IMR-90 (cell line): ENCODE data around the gene CACNA2D4. TPM values are rescaled to one million over a fixed set of nuclear protein-coding genes. Genes with fewer than 3 reads are reported as not detected.

Experiments
- ATAC-seq: fragments of 200-7000 bp; cut with Tn5 transposase; 2 replicates; pipeline ENCODE4 v1.9.1; 2020; ENCODE audit warnings: low read depth, mild to moderate bottlenecking, moderate library complexity
- BruUV-seq: library from RNA; stranded (reverse); fragments of 400-500 nt; replicated peaks from 2 replicates; lab custom pipeline; 2021; lab: Mats Ljungman, UMichigan
- CTCF ChIA-PET: fragments of 300-600 bp; formaldehyde crosslinking; extraction: SDS; loops from one replicate; lab custom pipeline; 2021; ENCODE audit warnings: antibody characterized with exemption; lab: Yijun Ruan, JAX
- POLR2A ChIA-PET: fragments of 300-600 bp; sonication (Branson Sonifier 250); formaldehyde crosslinking; loops from one replicate; lab custom pipeline; 2022; ENCODE audit warnings: antibody characterized with exemption; ENCODE audit not compliant: unreplicated experiment; lab: Charles Lee
- DNase-seq: peaks from one replicate; pipeline ENCODE4 v3.0.0; 2013
- H2AFZ ChIP-seq: replicated peaks from 2 replicates; pipeline ENCODE3; 2013; ENCODE audit warnings: low read length, mild to moderate bottlenecking; ENCODE audit not compliant: poor library complexity
- H2AK5ac ChIP-seq: 2 replicates; pipeline ENCODE4 v1.6.1; 2013; ENCODE audit warnings: low read depth, low read length, inconsistent platforms
- H2AK9ac ChIP-seq: replicated peaks from 2 replicates; pipeline ENCODE3; 2013; ENCODE audit warnings: mild to moderate bottlenecking, low read depth, low read length, moderate library complexity; ENCODE audit not compliant: poor library complexity
- H2BK120ac ChIP-seq: 2 replicates; pipeline ENCODE4 v1.6.1; 2013; ENCODE audit warnings: low read depth, low read length, inconsistent platforms
- H2BK15ac ChIP-seq: 3 replicates; pipeline ENCODE4 v1.6.1; 2013; ENCODE audit warnings: low read depth, low read length, inconsistent platforms
- H2BK20ac ChIP-seq: 2 replicates; pipeline ENCODE4 v1.6.1; 2013; ENCODE audit warnings: low read depth, mild to moderate bottlenecking, inconsistent platforms, low read length, moderate library complexity
- H2BK5ac ChIP-seq: 2 replicates; pipeline ENCODE4 v1.6.1; 2013; ENCODE audit warnings: mild to moderate bottlenecking, low read depth, low read length, inconsistent platforms; ENCODE audit not compliant: poor library complexity, severe bottlenecking
- H3K14ac ChIP-seq: replicated peaks from 2 replicates; pipeline ENCODE4 v1.6.1; 2013; ENCODE audit warnings: low read depth, low read length, inconsistent platforms
- H3K18ac ChIP-seq: 2 replicates; pipeline ENCODE4 v1.6.1; 2013; ENCODE audit warnings: low read depth, low read length, control low read depth
- H3K23ac ChIP-seq: 2 replicates; pipeline ENCODE4 v1.6.1; 2013; ENCODE audit warnings: low read depth, low read length, inconsistent platforms
- H3K27ac ChIP-seq: 2 replicates; pipeline ENCODE4 v1.5.1; 2013; ENCODE audit warnings: mild to moderate bottlenecking, control low read depth, low read length; ENCODE audit not compliant: insufficient read depth
- H3K27me3 ChIP-seq: 2 replicates; pipeline ENCODE4 v1.6.1; 2013; ENCODE audit warnings: low read length; ENCODE audit not compliant: control insufficient read depth, insufficient read depth
- H3K36me3 ChIP-seq: 2 replicates; pipeline ENCODE4 v1.6.1; 2013; ENCODE audit warnings: low read length, mixed read lengths; ENCODE audit not compliant: control insufficient read depth, insufficient read depth
- H3K4ac ChIP-seq: 2 replicates; pipeline ENCODE4 v1.6.1; 2013; ENCODE audit warnings: low read depth, low read length, inconsistent platforms
- H3K4me1 ChIP-seq: 2 replicates; pipeline ENCODE4 v1.6.1; 2013; ENCODE audit warnings: low read length, mixed read lengths; ENCODE audit not compliant: control insufficient read depth, insufficient read depth
- H3K4me2 ChIP-seq: 2 replicates; pipeline ENCODE4 v1.6.1; 2013; ENCODE audit warnings: low read depth, mild to moderate bottlenecking, control low read depth, low read length, moderate library complexity
- H3K4me3 ChIP-seq: 2 replicates; pipeline ENCODE4 v1.5.1; 2013; ENCODE audit warnings: low read depth, mild to moderate bottlenecking, control low read depth, low read length, moderate library complexity; ENCODE audit not compliant: insufficient read depth
- H3K56ac ChIP-seq: 2 replicates; pipeline ENCODE4 v1.6.1; 2013; ENCODE audit warnings: low read length, inconsistent platforms; ENCODE audit not compliant: insufficient read depth; ENCODE audit errors: extremely low read depth
- H3K79me1 ChIP-seq, 2 experiments: 2 replicates each; pipeline ENCODE4 v1.6.1; 2013; ENCODE audit warnings: low read length in 2 of 2, inconsistent platforms in 1 of 2, low read depth in 1 of 2
- H3K9ac ChIP-seq: 2 replicates; pipeline ENCODE4 v1.6.1; 2013; ENCODE audit warnings: low read depth, low read length, control low read depth
- H3K9me1 ChIP-seq: 2 replicates; pipeline ENCODE4 v1.6.1; 2013; ENCODE audit warnings: low read length, inconsistent platforms; ENCODE audit not compliant: insufficient read depth
- H3K9me3 ChIP-seq: 2 replicates; pipeline ENCODE4 v1.6.1; 2013; ENCODE audit warnings: low read length; ENCODE audit not compliant: control insufficient read depth, insufficient read depth
- H4K20me1 ChIP-seq: 2 replicates; pipeline ENCODE4 v1.6.1; 2013; ENCODE audit warnings: low read length, inconsistent platforms; ENCODE audit not compliant: insufficient read depth
- H4K5ac ChIP-seq: 2 replicates; pipeline ENCODE4 v1.6.1; 2013; ENCODE audit warnings: mild to moderate bottlenecking, low read depth, low read length, control low read depth
- H4K8ac ChIP-seq, 2 experiments: 2 replicates each; pipeline ENCODE4 v1.6.1; 2013; ENCODE audit warnings: low read depth in 2 of 2, low read length in 2 of 2, control low read depth in 1 of 2, inconsistent platforms in 1 of 2
- H4K91ac ChIP-seq: 2 replicates; pipeline ENCODE4 v1.6.1; 2013; ENCODE audit warnings: low read depth, low read length, inconsistent platforms; ENCODE audit not compliant: insufficient read depth
- MAZ ChIP-seq: IDR thresholded peaks from 2 replicates; pipeline ENCODE4 v1.6.1; 2012; ENCODE audit warnings: low read depth, mild to moderate bottlenecking, low read length, improper control_type of control experiment, moderate library complexity, borderline replicate concordance
- whole genome bisulfite sequencing, 2 experiments: methylation state at CpG; one replicate each; pipeline versions ENCODE4 v1.1.5 to v1.1.7; 2013; ENCODE audit warnings: missing lambda C conversion rate in 2 of 2; ENCODE audit not compliant: insufficient read length in 1 of 2; ENCODE audit errors: extremely low coverage in 2 of 2; 5-methylcytosine and 5-hydroxymethylcytosine counted together
- dilution Hi-C: fragments of 300-500 bp; cut with HindIII; formaldehyde crosslinking; loops from one replicate; pipeline ENCODE4 v1.14.3; 2018; ENCODE audit warnings: low sequenced_read_pairs; ENCODE audit not compliant: unreplicated experiment
- in situ Hi-C: fragments of 300-500 bp; cut with MboI; formaldehyde crosslinking; loops from 3 replicates; pipeline ENCODE4 v1.14.3; 2019; ENCODE audit warnings: low sequenced_read_pairs, inconsistent platforms, mixed read lengths
- intact Hi-C: fragments of 100-400 bp; cut with micrococcal nuclease; formaldehyde crosslinking; loops from 2 replicates; pipeline ENCODE4 v1.10.0; 2022
- polyA plus RNA-seq, 3 experiments: library from polyadenylated mRNA; depleted of rRNA; stranded (reverse); fragments of >200 nt; gene quantifications; 2 replicates each; pipeline ENCODE4 v1.2.3, GENCODE V29; 2012; ENCODE audit warnings: low replicate concordance in 1 of 3
- total RNA-seq: library from RNA; depleted of rRNA; stranded (reverse); fragments of >200 nt; gene quantifications from 2 replicates; pipeline ENCODE4 v1.2.3, GENCODE V29; 2012
- TF ChIP-seq, protein P1 (sequence below): fragments of 150-350 bp; IDR thresholded peaks from 2 replicates; pipeline ENCODE4 v1.6.1; 2017; ENCODE audit warnings: mild to moderate bottlenecking, antibody characterized with exemption, low read length, low read depth
- TF ChIP-seq, protein P2 (sequence below): conservative IDR thresholded peaks from 2 replicates; pipeline ENCODE4 v1.5.1; 2012; ENCODE audit warnings: mild to moderate bottlenecking, low read depth, low read length, improper control_type of control experiment

Gene CACNA2D4
- total and polyA plus RNA-seq, 2 of the 4 experiments (the other 2 are of a cell fraction): 0.18 to 0.22 TPM

DNA sequence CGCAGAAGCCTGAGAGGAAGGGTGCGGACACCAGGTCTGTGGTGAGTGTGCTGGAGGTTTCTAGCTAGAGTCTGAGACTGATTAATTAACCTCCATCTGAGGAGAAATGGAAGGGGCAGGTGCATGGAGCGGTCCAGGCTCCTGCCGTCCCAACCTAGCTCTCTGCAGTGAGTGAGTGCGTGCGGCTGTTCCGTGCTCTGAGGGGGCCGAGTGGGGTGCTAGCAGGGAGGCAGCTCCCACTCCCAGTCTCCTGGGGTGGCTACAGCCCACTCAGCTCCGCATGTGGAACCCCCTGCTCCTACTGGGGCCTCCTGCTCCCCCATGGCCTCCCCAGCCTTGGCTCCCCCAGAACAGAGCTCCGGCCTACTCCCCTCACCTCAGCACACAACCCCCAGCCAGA, 95.2 kb downstream of the CACNA2D4 start:
- Histone ChIP-seq H3K4me2 (no peak overlapping the region), H4K91ac (no peak overlapping the region), H4K5ac (no peak overlapping the region), H2BK20ac (no peak overlapping the region), H3K27ac (no peak overlapping the region), H3K4ac (no peak overlapping the region), H3K79me1 (no peaks in the 10 kb centered on the region), H3K23ac (no peak overlapping the region), H3K18ac (no peak overlapping the region), H2BK120ac (no peak overlapping the region), H2AK9ac (no peak overlapping the region), H2AFZ (no peak overlapping the region), H4K8ac (no peak overlapping the region), H4K20me1 (no peaks in the 10 kb centered on the region), H2BK15ac (no peak overlapping the region), H3K14ac (no peak overlapping the region), H2BK5ac (no peak overlapping the region), H3K9ac (no peak overlapping the region), H3K56ac (no peak overlapping the region), H3K4me3 (no peak overlapping the region), H3K9me1 (no peaks in the 10 kb centered on the region), H3K27me3 (peaks cover 76% of the 10 kb centered on the region), H2AK5ac (no peak overlapping the region), H3K9me3 (no peaks in the 10 kb centered on the region), H3K4me1 (no peaks in the 10 kb centered on the region), H3K36me3 (no peaks in the 10 kb centered on the region)
- TF ChIP-seq, protein P1, sequence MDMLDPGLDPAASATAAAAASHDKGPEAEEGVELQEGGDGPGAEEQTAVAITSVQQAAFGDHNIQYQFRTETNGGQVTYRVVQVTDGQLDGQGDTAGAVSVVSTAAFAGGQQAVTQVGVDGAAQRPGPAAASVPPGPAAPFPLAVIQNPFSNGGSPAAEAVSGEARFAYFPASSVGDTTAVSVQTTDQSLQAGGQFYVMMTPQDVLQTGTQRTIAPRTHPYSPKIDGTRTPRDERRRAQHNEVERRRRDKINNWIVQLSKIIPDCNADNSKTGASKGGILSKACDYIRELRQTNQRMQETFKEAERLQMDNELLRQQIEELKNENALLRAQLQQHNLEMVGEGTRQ: no peak
- TF ChIP-seq, protein P2, sequence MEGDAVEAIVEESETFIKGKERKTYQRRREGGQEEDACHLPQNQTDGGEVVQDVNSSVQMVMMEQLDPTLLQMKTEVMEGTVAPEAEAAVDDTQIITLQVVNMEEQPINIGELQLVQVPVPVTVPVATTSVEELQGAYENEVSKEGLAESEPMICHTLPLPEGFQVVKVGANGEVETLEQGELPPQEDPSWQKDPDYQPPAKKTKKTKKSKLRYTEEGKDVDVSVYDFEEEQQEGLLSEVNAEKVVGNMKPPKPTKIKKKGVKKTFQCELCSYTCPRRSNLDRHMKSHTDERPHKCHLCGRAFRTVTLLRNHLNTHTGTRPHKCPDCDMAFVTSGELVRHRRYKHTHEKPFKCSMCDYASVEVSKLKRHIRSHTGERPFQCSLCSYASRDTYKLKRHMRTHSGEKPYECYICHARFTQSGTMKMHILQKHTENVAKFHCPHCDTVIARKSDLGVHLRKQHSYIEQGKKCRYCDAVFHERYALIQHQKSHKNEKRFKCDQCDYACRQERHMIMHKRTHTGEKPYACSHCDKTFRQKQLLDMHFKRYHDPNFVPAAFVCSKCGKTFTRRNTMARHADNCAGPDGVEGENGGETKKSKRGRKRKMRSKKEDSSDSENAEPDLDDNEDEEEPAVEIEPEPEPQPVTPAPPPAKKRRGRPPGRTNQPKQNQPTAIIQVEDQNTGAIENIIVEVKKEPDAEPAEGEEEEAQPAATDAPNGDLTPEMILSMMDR: no peak
- no peak for TF ChIP-seq MAZ
- in situ Hi-C loops: loop anchor here (25.0 kb wide), 1 partner anchor 464 kb away; no protein-coding TSS in a partner anchor
- POLR2A ChIA-PET: no interaction called here
- no peak for DNase-seq
- intact Hi-C loops: no loop called here
- dilution Hi-C loops: no loop called here
- CTCF ChIA-PET: no interaction called here
- 92% methylated on average over 2 of the region's 10 CpGs; no CpG with 5 or more reads in 1 of the 2 experiments for WGBS, 2 experiments
- BruUV-seq: no TSS peak
- ATAC-seq: no peak
